A549 treated with AZD9567 at 1 μM for 4 hours (cell line): ENCODE results near the gene COQ8B. TPM values are rescaled to one million over a fixed set of nuclear protein-coding genes. Genes with fewer than 3 reads are reported as not detected.

Experiments used
- total RNA-seq: library from RNA; stranded (reverse); fragments of 200-300 nt; extraction: Qiagen RNA extraction; gene quantifications from 5 replicates; pipeline ENCODE4 v1.2.3, GENCODE V29; 2022; ENCODE audit not compliant: insufficient read depth

The COQ8B gene
- 69.8 to 88.8 TPM (median 84.0 TPM) in 5 replicates for total RNA-seq

GRCh38 chr19:40716482-40717324 lies at the start of gene COQ8B, which contains the start of gene ITPKC:
TSS of gene COQ8B (minus strand) at chr19:40716886. CDS start at chr19:40714632, 2,254 bp downstream.
TSS of gene ITPKC (plus strand) at chr19:40717112. CDS start at chr19:40717136, 24 bp downstream.

GRCh38 chr19:40750874-40751537 lies 34.3 kb upstream of the COQ8B start, which contains the start of gene SNRPA:
TSS of gene SNRPA (plus strand) at chr19:40751203. CDS start at chr19:40751409, 206 bp downstream.

GRCh38 chr19:40750058-40750873 lies 33.6 kb upstream of the COQ8B start, which contains the start of gene ACTMAP:
TSS of gene ACTMAP (minus strand) at chr19:40750477. CDS start at chr19:40749803, 674 bp downstream.

GRCh38 chr19:40690050-40690692 lies 26.5 kb downstream of the COQ8B start, which contains the start of gene NUMBL:
TSS of gene NUMBL (minus strand) at chr19:40690651. CDS start at chr19:40690483, 168 bp downstream.

Other genes starting within 250 kb of the COQ8B start
- gene SPTBN4, start 249.9 kb downstream of the COQ8B start, total RNA-seq = 0.32 to 0.72 TPM (median 0.52 TPM) in 5 replicates
- gene SHKBP1, start 140.0 kb downstream of the COQ8B start, total RNA-seq = 125 to 139 TPM (median 133 TPM) in 5 replicates
- 35.2 to 57.9 TPM (median 54.8 TPM) in 5 replicates for gene LTBP4, start 115.5 kb downstream of the COQ8B start, total RNA-seq
- 47.8 to 82.6 TPM (median 77.1 TPM) in 5 replicates for gene NUMBL, start 26.2 kb downstream of the COQ8B start, total RNA-seq
- gene ITPKC, start 226 bp upstream of the COQ8B start, total RNA-seq = 20.5 to 35.5 TPM (median 31.6 TPM) in 5 replicates
- 14.5 to 18.5 TPM (median 16.7 TPM) in 5 replicates for gene ACTMAP, start 33.6 kb upstream of the COQ8B start, total RNA-seq
- 145 to 179 TPM (median 153 TPM) in 5 replicates for gene SNRPA, start 34.3 kb upstream of the COQ8B start, total RNA-seq
- gene MIA, start 58.6 kb upstream of the COQ8B start, total RNA-seq = not detected in 5 replicates
- 12.8 to 22.1 TPM (median 20.1 TPM) in 5 replicates for gene RAB4B, start 61.4 kb upstream of the COQ8B start, total RNA-seq
- gene EGLN2, start 82.3 kb upstream of the COQ8B start, total RNA-seq = 79.8 to 98.3 TPM (median 95.8 TPM) in 5 replicates
- not detected in 5 replicates for gene CYP2A6, start 133.6 kb upstream of the COQ8B start, total RNA-seq
- not detected in 5 replicates for gene CYP2A7, start 165.3 kb upstream of the COQ8B start, total RNA-seq